ENCODE results near the gene PPP1R27.

- TF ChIP-seq CTCF (IDR thresholded peaks at IDR 0.05) (peak; percentile 26 to 65 (median 58)), POLR2AphosphoS5 (IDR thresholded peaks at IDR 0.05) (peak; percentile 94), POLR2A (IDR thresholded peaks at IDR 0.05) (peak; percentile 93)
Observed at GRCh38 chr17:81871387-81872230, 36.8 kb upstream of the PPP1R27 start.
